Large intestine (tissue), 3 donors: Measurements from ENCODE around the gene RALGPS1. TPM values are rescaled to one million over a fixed set of nuclear protein-coding genes. Genes with fewer than 3 reads are reported as not detected.

Source experiments
- DNase-seq, 2 donors: peaks; one replicate each; pipeline versions ENCODE4 v3.0.0 to v3.0.0-alpha.2; 2013
- H3K27ac ChIP-seq: one replicate; pipeline ENCODE4 v1.5.1; 2013; ENCODE audit warnings: low read length
- H3K27me3 ChIP-seq: 2 replicates; pipeline ENCODE4 v1.6.1; 2013; ENCODE audit warnings: low read length; ENCODE audit not compliant: control insufficient read depth, insufficient read depth
- H3K36me3 ChIP-seq: 2 replicates; pipeline ENCODE4 v1.6.1; 2013; ENCODE audit warnings: low read length; ENCODE audit not compliant: control insufficient read depth, insufficient read depth
- H3K4me1 ChIP-seq: one replicate; pipeline ENCODE4 v1.6.1; 2013; ENCODE audit warnings: low read length; ENCODE audit not compliant: control insufficient read depth, insufficient read depth
- H3K4me3 ChIP-seq: one replicate; pipeline ENCODE4 v1.5.1; 2013; ENCODE audit warnings: low read length
- H3K9me3 ChIP-seq: one replicate; pipeline ENCODE4 v1.6.1; 2013; ENCODE audit warnings: mild to moderate bottlenecking, low read depth, low read length, moderate library complexity; ENCODE audit not compliant: control insufficient read depth
- WGBS: methylation state at CpG from one replicate; pipeline ENCODE4 v1.1.5; 2013; ENCODE audit warnings: low lambda C conversion rate; ENCODE audit not compliant: insufficient coverage; 5-methylcytosine and 5-hydroxymethylcytosine counted together
- polyA plus RNA-seq: library from polyadenylated mRNA; unstranded; fragments of 120-200 nt; gene quantifications from one replicate; pipeline ENCODE4 v1.2.1, GENCODE V29; 2013

The RALGPS1 gene
- polyA plus RNA-seq, 1 donor = 58.8 TPM

DNA sequence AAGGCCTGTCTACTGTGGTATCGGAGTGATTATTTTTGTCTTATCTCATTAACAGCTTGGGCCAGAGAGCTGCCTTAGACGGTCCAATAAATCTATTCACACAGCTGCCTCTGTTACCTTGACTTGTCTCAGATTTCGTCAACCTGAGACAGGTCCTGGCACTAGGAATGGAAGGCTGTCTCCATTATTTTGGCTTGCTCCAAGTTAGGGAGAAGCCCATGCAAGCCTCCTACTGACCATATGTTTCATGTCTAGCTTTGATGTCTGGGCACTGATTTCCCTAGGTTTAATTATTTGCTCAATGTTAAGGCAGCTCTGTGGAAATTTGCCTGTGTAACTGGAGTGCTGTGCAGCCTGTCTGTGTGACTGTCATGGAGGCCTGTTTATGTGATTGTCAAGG, 12.4 kb upstream of the RALGPS1 start:
- DNase-seq = no peak
- WGBS = no CpG with 5 or more reads among the region's 3 CpGs
- Histone ChIP-seq H3K4me1 (peaks cover 4% of the 10 kb centered on the region), H3K27ac (no peak overlapping the region), H3K9me3 (no peaks in the 10 kb centered on the region), H3K4me3 (no peak overlapping the region), H3K27me3 (no peaks in the 10 kb centered on the region), H3K36me3 (no peaks in the 10 kb centered on the region)

DNA sequence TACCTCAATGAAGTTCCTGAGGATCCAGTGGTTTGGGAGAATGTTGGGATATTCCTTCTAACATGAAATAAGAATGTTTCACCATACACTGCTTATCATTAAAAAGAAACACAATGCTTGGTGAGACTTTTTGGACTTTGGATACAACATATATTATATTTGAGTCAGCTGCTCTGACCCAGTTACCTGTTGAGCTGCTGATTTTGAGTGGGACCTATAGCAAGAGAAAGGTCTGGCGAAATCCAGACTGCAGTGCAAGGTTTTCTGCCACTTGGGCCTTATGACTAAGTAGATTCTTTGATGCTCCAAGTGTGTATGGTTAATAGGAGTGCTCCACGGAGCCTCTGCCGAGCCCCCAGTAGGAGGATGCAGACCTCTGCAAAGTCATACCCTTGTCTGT, 10.0 kb upstream of the RALGPS1 start:
- no peaks in the 10 kb centered on the region for H3K36me3 ChIP-seq
- H3K27ac ChIP-seq = peak overlapping the region; percentile 24
- H3K4me1 ChIP-seq = peaks cover 4% of the 10 kb centered on the region
- DNase-seq = peak; percentile 62 to 77
- no peak overlapping the region for H3K4me3 ChIP-seq
- no peaks in the 10 kb centered on the region for H3K9me3 ChIP-seq
- no peaks in the 10 kb centered on the region for H3K27me3 ChIP-seq
- WGBS = no CpG with 5 or more reads among the region's 3 CpGs

DNA sequence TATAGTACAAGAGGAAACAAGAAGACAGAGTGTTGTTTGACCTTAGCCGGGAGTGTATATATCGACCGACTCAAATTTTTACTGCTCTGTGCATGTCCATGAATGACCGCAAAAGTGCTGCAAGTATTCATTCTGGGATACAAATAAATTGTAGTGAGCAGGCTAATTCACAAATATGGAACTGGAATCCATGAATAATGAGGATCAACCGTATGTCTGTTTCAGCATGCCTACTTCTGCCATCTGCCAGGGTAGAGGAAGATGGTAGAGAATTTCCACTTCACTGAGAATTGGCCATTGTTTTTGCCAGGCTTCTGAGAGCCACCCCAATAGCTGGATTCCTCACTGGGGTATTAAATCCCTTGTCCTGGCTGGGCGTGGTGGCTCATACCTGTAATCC, 8.5 kb upstream of the RALGPS1 start:
- DNase-seq = no peak
- H3K27me3 ChIP-seq = no peaks in the 10 kb centered on the region
- no peak overlapping the region for H3K27ac ChIP-seq
- H3K4me1 ChIP-seq = peaks cover 4% of the 10 kb centered on the region
- no peaks in the 10 kb centered on the region for H3K9me3 ChIP-seq
- H3K4me3 ChIP-seq = no peak overlapping the region
- no peaks in the 10 kb centered on the region for H3K36me3 ChIP-seq
- WGBS = no CpG with 5 or more reads among the region's 6 CpGs

DNA sequence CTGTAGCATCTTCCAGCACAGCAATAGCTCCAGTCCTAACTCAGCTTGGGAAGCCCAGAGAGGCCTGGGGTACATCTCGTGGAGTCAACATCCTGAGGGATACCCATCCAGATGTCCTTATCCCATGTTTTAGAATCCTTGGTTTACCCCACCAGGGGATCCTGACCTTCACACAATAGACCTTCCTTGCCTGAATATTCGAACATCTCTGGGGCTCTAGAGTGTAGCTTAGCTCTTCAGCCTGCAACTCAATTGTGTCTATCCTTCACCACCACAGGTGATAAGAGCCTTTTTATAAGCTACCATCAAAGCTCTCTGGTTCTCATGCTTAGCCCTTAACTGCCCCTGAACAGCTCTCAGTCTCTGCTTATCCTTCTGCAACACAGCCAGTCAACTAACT, 7.5 kb upstream of the RALGPS1 start:
- Histone ChIP-seq H3K27me3 (no peaks in the 10 kb centered on the region), H3K9me3 (no peaks in the 10 kb centered on the region), H3K4me1 (peaks cover 4% of the 10 kb centered on the region), H3K27ac (no peak overlapping the region), H3K36me3 (no peaks in the 10 kb centered on the region), H3K4me3 (no peak overlapping the region)
- WGBS = no CpG with 5 or more reads among the region's 2 CpGs
- DNase-seq = no peak

DNA sequence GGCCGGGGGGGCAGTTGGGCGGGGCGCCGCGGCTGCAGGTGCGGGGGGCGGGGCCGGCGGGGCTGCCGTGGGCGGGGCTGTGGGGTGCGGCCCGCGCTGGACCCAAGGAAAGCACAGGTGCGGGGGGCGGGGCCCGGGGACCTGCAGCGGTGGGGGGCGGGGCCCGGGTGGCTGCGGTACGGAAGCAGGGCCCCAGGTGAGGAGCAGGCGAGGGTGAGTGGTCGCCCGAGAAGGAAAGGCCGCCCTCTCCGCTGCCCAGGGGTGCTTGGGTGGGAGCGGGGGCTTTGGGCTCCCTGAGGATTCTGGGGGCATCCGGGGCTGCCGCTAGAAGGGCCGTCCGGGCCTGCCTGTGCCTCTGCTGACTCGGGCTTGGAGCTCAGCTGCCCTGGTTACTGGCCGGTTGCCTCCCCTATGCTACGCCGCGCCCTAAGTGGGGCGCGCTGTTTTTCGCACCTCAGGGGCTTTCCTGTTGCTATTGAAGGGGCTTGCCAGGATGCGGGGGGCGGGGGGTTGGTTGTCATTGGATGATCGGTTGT, 767 bp downstream of the RALGPS1 start:
- Histone ChIP-seq H3K27me3 (no peaks in the 10 kb centered on the region), H3K4me3 (peak overlapping the region; percentile 73), H3K4me1 (peaks cover 39% of the 10 kb centered on the region), H3K36me3 (no peaks in the 10 kb centered on the region), H3K27ac (peak overlapping the region; percentile 94), H3K9me3 (no peaks in the 10 kb centered on the region)
- peak; percentile 75 to 89 for DNase-seq
- no CpG with 5 or more reads among the region's 43 CpGs for WGBS

DNA sequence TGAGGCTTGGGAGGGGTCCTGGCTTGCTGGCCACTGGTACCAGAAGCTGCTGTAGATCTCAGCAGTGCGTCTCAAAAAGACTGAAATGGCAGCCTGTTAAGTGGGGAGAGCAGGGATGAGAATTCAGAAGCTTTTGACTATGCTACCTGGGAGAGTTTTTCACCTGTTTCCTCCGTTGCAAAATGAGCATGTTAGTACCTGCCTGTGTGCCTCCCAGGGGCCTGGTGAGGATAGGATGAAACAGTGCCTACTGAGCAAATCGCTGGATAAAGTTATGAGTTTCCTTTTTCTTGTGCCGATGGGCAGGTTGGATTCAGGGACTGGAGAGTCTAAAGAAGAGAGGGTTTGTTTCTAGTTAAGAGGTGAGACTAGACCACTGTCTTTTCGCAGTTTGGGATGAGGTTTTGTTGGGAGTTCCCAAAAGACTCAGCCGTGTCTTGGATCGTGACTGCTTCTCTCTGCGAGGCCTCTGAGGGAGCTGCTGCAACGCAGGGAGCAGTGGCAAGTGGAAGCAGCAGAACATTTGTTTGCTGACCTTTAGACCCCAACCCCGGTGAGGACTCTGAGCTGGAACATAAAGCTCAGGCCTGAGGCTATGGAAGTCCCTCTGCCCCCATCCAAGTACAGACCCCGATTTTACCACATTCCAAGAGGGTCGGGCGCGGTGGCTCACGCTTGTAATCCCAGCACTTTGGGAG, 1.4 kb downstream of the RALGPS1 start:
- Histone ChIP-seq H3K4me1 (peaks cover 42% of the 10 kb centered on the region), H3K4me3 (peak overlapping the region; percentile 73), H3K27ac (peak overlapping the region; percentile 94), H3K27me3 (no peaks in the 10 kb centered on the region), H3K36me3 (peaks cover 5% of the 10 kb centered on the region), H3K9me3 (no peaks in the 10 kb centered on the region)
- DNase-seq = peak; percentile 71 to 88
- 14% methylated on average over 2 of the region's 15 CpGs for whole genome bisulfite sequencing

DNA sequence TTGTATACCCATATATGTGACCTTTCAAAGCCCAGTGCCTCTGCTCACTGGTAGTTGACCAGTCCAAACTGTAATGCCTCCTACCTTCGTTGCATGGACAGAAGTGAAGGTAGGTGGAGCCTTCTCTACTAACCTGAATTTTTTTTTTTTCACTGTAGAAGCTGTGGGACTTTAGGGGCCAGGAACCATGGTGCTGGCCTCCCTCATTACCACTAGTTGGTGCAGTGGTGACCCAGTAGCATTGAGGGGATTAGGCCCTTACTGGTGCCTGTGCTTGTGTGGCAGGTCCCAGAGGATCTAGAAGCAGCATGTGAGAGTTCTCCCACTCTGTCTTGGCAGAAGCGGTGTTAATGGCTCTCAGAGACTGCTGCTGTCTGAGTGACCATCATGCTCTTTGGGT, 2.3 kb downstream of the RALGPS1 start:
- WGBS = no CpG with 5 or more reads among the region's 2 CpGs
- H3K27ac ChIP-seq = peak overlapping the region; percentile 94
- H3K9me3 ChIP-seq = no peaks in the 10 kb centered on the region
- peaks cover 42% of the 10 kb centered on the region for H3K4me1 ChIP-seq
- H3K4me3 ChIP-seq = peak overlapping the region; percentile 1
- no peaks in the 10 kb centered on the region for H3K27me3 ChIP-seq
- peak in 1 of 2 donors; percentile 28 for DNase-seq
- H3K36me3 ChIP-seq = peaks cover 7% of the 10 kb centered on the region

DNA sequence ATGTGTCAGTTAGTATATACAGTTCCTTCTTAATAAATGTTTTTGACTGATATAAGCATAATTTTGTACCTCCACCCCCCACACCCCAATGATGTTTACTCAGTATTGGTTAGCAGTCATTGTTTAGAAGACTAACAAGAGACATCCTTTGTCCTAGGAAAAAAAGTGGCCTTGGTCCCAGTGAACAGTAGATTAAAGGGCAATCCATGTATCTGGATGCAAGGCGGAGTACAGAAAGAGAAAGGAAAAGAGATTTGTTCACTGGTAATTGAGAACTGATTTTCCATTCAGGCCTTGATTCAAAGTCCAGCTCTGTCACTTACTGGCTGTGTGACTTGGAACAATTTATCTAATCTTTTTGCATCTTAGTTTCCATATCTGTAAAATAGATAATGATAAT, 4.6 kb downstream of the RALGPS1 start:
- H3K27ac ChIP-seq = peak overlapping the region; percentile 78
- H3K36me3 ChIP-seq = peaks cover 7% of the 10 kb centered on the region
- peaks cover 42% of the 10 kb centered on the region for H3K4me1 ChIP-seq
- H3K27me3 ChIP-seq = no peaks in the 10 kb centered on the region
- no CpG with 5 or more reads among the region's 1 CpG for WGBS
- no peak overlapping the region for H3K4me3 ChIP-seq
- peak; percentile 68 to 88 for DNase-seq
- H3K9me3 ChIP-seq = no peaks in the 10 kb centered on the region

DNA sequence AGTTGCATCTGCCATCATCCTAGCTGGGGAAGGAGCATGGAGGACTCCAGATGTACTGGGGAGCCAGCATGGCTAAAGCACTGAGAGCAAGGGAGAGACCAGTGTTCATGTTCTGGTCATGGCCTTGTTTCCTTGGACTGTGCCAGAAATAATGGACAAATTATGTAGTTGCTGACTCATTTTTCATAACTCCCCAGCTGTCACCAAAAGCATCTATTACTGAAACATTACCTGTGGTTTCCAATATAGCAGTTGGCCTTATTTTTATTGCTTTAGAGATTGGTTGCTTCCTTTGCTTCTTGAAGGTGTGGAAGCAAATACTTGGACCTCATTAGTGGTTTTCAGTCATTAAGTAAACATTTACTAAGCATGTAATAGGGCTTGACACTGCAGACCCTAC, 11.3 kb downstream of the RALGPS1 start:
- no peaks in the 10 kb centered on the region for H3K9me3 ChIP-seq
- H3K27ac ChIP-seq = no peak overlapping the region
- H3K4me1 ChIP-seq = peaks cover 5% of the 10 kb centered on the region
- H3K27me3 ChIP-seq = no peaks in the 10 kb centered on the region
- DNase-seq = no peak
- H3K4me3 ChIP-seq = no peak overlapping the region
- H3K36me3 ChIP-seq = peaks cover 5% of the 10 kb centered on the region

DNA sequence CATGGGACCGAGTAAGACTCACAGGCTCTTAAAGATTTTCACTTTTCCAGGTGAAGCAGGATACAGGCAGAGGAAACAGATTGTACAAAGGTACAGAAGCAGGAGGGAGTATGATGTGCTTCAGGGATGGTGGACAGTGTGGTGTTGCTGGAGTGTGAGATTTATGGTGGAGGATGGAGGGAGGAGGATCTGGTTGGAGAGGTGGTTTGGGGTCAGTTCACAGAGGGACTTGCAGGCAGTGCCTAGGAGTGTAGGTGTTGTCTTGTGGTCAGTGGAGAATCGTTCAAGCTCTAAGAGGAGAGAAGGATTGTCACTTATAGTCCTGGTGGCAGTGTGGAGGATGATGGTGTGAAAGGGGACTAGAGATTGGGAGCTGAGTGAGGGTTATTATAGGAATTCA, 11.8 kb downstream of the RALGPS1 start:
- WGBS = no CpG with 5 or more reads among the region's 2 CpGs
- Histone ChIP-seq H3K4me1 (peaks cover 5% of the 10 kb centered on the region), H3K9me3 (no peaks in the 10 kb centered on the region), H3K4me3 (no peak overlapping the region), H3K36me3 (peaks cover 4% of the 10 kb centered on the region), H3K27ac (no peak overlapping the region), H3K27me3 (no peaks in the 10 kb centered on the region)
- DNase-seq = no peak

DNA sequence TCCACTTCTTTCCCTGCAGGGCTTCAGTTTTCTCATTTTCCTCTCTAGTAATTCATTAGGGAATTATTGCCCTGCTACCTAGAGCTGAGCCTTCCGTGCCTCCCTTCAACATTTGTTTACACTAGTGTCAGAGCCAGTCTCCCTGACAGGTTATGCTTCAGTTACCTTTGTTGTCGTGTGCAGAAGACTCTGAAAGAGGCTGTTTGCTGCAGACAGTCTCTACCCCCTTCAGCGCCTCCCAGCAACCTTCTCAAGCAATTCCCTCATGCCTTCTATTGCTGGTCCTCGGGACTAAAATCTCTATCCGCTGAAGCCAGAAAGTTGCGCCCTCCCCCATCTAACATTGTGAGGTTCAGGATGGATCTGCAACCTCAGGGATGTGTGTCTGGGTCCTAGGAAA, 12.8 kb downstream of the RALGPS1 start:
- Histone ChIP-seq H3K27me3 (no peaks in the 10 kb centered on the region), H3K4me1 (peaks cover 5% of the 10 kb centered on the region), H3K9me3 (no peaks in the 10 kb centered on the region), H3K36me3 (peaks cover 4% of the 10 kb centered on the region), H3K4me3 (no peak overlapping the region), H3K27ac (no peak overlapping the region)
- WGBS = no CpG with 5 or more reads among the region's 6 CpGs
- no peak for DNase-seq
